SK-N-SH treated with all-trans-retinoic acid at 6 μM for 48 hours (cell line): ENCODE results near the gene CXCR6.

Experiments used
- ATAC-seq: fragments of 200-7000 bp; cut with Tn5 transposase; 3 replicates; pipeline ENCODE4 v1.9.1; 2020; ENCODE audit warnings: mild to moderate bottlenecking, moderate library complexity
- BACH2 ChIP-seq: fragments of 250-450 bp; sonication (Bioruptor Pico); IDR thresholded peaks from 2 replicates; pipeline ENCODE4 v1.9.0; 2021; ENCODE audit warnings: mild to moderate bottlenecking, borderline replicate concordance
- CREB5 ChIP-seq: fragments of 250-450 bp; sonication (Bioruptor Pico); IDR thresholded peaks from 2 replicates; pipeline ENCODE4 v1.5.1; 2020; ENCODE audit warnings: low read depth, mild to moderate bottlenecking, moderate library complexity
- CSDC2 ChIP-seq: fragments of 250-450 bp; sonication (Bioruptor Pico); IDR thresholded peaks from 2 replicates; pipeline ENCODE4 v1.5.0; 2020; ENCODE audit warnings: mild to moderate bottlenecking, moderate library complexity
- ESRRG ChIP-seq: fragments of 250-450 bp; sonication (Bioruptor Pico); IDR thresholded peaks from 2 replicates; pipeline ENCODE4 v1.6.1; 2021; ENCODE audit warnings: mild to moderate bottlenecking
- ISL1 ChIP-seq: fragments of 250-450 bp; sonication (Bioruptor Pico); IDR thresholded peaks from 2 replicates; pipeline ENCODE4 v2.1.2; 2022; ENCODE audit warnings: mild to moderate bottlenecking, moderate library complexity
- OSR1 ChIP-seq: fragments of 250-450 bp; sonication (Bioruptor Pico); IDR thresholded peaks from 2 replicates; pipeline ENCODE4 v1.8.0; 2022; ENCODE audit warnings: moderate library complexity, mild to moderate bottlenecking, inconsistent platforms
- PATZ1 ChIP-seq: fragments of 250-450 bp; sonication (Bioruptor Pico); IDR thresholded peaks from 2 replicates; pipeline ENCODE4 v1.8.0; 2020; ENCODE audit warnings: mild to moderate bottlenecking, moderate library complexity, borderline replicate concordance
- PPARA ChIP-seq: fragments of 250-450 bp; sonication (Bioruptor Pico); IDR thresholded peaks from 2 replicates; pipeline ENCODE4 v1.5.0; 2020; ENCODE audit warnings: mild to moderate bottlenecking, borderline replicate concordance
- RARB ChIP-seq: fragments of 250-450 bp; sonication (Bioruptor Pico); IDR thresholded peaks from 2 replicates; pipeline ENCODE4 v1.8.0; 2021; ENCODE audit warnings: mild to moderate bottlenecking, moderate library complexity
- SNAI2 ChIP-seq: fragments of 250-450 bp; sonication (Bioruptor Pico); IDR thresholded peaks from 2 replicates; pipeline ENCODE4 v1.5.0; 2020; ENCODE audit warnings: mild to moderate bottlenecking, moderate library complexity
- TCF4 ChIP-seq: fragments of 250-450 bp; sonication (Bioruptor Pico); IDR thresholded peaks from 2 replicates; pipeline ENCODE4 v1.8.0; 2021; ENCODE audit warnings: mild to moderate bottlenecking, moderate library complexity, borderline replicate concordance
- TOX ChIP-seq: fragments of 250-450 bp; sonication (Bioruptor Pico); IDR thresholded peaks from 2 replicates; pipeline ENCODE4 v1.8.0; 2021; ENCODE audit warnings: mild to moderate bottlenecking, moderate library complexity, borderline replicate concordance
- ZC3H10 ChIP-seq: fragments of 250-450 bp; sonication (Bioruptor Pico); IDR thresholded peaks from 2 replicates; pipeline ENCODE4 v1.5.1; 2021; ENCODE audit warnings: mild to moderate bottlenecking, moderate library complexity
- ZFP3 ChIP-seq: fragments of 250-450 bp; sonication (Bioruptor Pico); IDR thresholded peaks from 2 replicates; pipeline ENCODE4 v1.5.0; 2020; ENCODE audit warnings: mild to moderate bottlenecking, moderate library complexity
- ZNF565 ChIP-seq: fragments of 450-650 bp; formaldehyde crosslinking; conservative IDR thresholded peaks from 2 replicates; pipeline ENCODE4 v1.5.0; 2020; ENCODE audit warnings: low read depth, mild to moderate bottlenecking, moderate library complexity
- TF ChIP-seq, protein P1 (sequence below): fragments of 250-450 bp; sonication (Bioruptor Pico); IDR thresholded peaks from 2 replicates; pipeline ENCODE4 v1.5.1; 2021; ENCODE audit warnings: mild to moderate bottlenecking, moderate library complexity
- TF ChIP-seq, protein P2 (sequence below): fragments of 250-450 bp; sonication (Bioruptor Pico); IDR thresholded peaks from 2 replicates; pipeline ENCODE4 v1.8.0; 2021; ENCODE audit warnings: low read depth, mild to moderate bottlenecking, moderate library complexity, borderline replicate concordance
- TF ChIP-seq, protein P3 (sequence below): fragments of 250-450 bp; sonication (Bioruptor Pico); IDR thresholded peaks from 2 replicates; pipeline ENCODE4 v1.5.0; 2020; ENCODE audit warnings: mild to moderate bottlenecking, moderate library complexity

Gene CXCR6

DNA sequence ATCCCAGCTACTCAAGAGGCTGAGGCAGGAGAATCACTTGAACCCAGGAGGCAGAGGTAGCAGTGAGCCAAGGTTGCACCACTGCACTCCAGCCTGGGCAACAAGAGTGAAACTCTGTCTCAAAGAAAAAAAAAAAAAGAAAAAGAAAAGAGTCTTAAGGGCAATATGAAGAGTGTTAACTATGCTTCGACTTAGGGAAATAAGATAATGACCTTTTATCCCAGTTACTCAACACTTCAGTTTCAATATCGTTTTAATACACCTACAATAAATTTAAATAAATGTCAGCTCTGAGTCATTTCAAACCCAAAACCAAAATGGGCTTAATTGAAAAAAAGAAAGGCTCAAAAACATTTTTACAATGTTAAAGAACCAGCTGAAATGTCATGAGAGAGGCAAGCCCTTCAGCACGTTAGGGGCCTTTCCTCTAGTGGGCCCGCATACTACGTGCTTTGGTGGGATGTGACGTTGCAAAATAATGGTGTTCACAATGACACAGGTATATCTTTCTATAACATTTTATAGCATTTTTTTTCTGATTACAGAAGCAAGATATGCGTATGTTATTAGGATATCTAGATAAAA lies 37.1 kb downstream of the CXCR6 start:
- ATAC-seq = no peak

GRCh38 chr3:45980819-45981218 lies 37.6 kb downstream of the CXCR6 start:
- no peak for ATAC-seq
- no peak for TF ChIP-seq BACH2
- no peak for TF ChIP-seq ZNF565 (CRISPR knock-in tag)
- no peak for TF ChIP-seq PPARA (CRISPR knock-in tag)
- TF ChIP-seq, protein P1, sequence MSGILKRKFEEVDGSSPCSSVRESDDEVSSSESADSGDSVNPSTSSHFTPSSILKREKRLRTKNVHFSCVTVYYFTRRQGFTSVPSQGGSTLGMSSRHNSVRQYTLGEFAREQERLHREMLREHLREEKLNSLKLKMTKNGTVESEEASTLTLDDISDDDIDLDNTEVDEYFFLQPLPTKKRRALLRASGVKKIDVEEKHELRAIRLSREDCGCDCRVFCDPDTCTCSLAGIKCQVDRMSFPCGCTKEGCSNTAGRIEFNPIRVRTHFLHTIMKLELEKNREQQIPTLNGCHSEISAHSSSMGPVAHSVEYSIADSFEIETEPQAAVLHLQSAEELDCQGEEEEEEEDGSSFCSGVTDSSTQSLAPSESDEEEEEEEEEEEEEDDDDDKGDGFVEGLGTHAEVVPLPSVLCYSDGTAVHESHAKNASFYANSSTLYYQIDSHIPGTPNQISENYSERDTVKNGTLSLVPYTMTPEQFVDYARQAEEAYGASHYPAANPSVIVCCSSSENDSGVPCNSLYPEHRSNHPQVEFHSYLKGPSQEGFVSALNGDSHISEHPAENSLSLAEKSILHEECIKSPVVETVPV (CRISPR knock-in tag) = no peak
- no peak for TF ChIP-seq ESRRG
- TF ChIP-seq ISL1 (CRISPR knock-in tag) = no peak
- no peak for TF ChIP-seq SNAI2 (CRISPR knock-in tag)
- no peak for TF ChIP-seq CSDC2
- TF ChIP-seq, protein P2, sequence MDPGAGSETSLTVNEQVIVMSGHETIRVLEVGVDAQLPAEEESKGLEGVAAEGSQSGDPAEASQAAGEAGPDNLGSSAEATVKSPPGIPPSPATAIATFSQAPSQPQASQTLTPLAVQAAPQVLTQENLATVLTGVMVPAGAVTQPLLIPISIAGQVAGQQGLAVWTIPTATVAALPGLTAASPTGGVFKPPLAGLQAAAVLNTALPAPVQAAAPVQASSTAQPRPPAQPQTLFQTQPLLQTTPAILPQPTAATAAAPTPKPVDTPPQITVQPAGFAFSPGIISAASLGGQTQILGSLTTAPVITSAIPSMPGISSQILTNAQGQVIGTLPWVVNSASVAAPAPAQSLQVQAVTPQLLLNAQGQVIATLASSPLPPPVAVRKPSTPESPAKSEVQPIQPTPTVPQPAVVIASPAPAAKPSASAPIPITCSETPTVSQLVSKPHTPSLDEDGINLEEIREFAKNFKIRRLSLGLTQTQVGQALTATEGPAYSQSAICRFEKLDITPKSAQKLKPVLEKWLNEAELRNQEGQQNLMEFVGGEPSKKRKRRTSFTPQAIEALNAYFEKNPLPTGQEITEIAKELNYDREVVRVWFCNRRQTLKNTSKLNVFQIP (CRISPR knock-in tag) = no peak
- TF ChIP-seq ZFP3 (CRISPR knock-in tag) = no peak
- TF ChIP-seq CREB5 (CRISPR knock-in tag) = no peak
- no peak for TF ChIP-seq RARB (CRISPR knock-in tag)

More for the DNA sequence above, 37.1 kb downstream of the CXCR6 start:
- TF ChIP-seq SNAI2 (CRISPR knock-in tag) (no peak), OSR1 (CRISPR knock-in tag) (no peak), RARB (CRISPR knock-in tag) (no peak), PPARA (CRISPR knock-in tag) (no peak), TCF4 (CRISPR knock-in tag) (no peak), CREB5 (CRISPR knock-in tag) (no peak), ISL1 (CRISPR knock-in tag) (no peak), TOX (CRISPR knock-in tag) (no peak), CSDC2 (no peak), ZFP3 (CRISPR knock-in tag) (no peak), BACH2 (no peak), PATZ1 (CRISPR knock-in tag) (no peak), ZC3H10 (CRISPR knock-in tag) (no peak)
- TF ChIP-seq, protein P3, sequence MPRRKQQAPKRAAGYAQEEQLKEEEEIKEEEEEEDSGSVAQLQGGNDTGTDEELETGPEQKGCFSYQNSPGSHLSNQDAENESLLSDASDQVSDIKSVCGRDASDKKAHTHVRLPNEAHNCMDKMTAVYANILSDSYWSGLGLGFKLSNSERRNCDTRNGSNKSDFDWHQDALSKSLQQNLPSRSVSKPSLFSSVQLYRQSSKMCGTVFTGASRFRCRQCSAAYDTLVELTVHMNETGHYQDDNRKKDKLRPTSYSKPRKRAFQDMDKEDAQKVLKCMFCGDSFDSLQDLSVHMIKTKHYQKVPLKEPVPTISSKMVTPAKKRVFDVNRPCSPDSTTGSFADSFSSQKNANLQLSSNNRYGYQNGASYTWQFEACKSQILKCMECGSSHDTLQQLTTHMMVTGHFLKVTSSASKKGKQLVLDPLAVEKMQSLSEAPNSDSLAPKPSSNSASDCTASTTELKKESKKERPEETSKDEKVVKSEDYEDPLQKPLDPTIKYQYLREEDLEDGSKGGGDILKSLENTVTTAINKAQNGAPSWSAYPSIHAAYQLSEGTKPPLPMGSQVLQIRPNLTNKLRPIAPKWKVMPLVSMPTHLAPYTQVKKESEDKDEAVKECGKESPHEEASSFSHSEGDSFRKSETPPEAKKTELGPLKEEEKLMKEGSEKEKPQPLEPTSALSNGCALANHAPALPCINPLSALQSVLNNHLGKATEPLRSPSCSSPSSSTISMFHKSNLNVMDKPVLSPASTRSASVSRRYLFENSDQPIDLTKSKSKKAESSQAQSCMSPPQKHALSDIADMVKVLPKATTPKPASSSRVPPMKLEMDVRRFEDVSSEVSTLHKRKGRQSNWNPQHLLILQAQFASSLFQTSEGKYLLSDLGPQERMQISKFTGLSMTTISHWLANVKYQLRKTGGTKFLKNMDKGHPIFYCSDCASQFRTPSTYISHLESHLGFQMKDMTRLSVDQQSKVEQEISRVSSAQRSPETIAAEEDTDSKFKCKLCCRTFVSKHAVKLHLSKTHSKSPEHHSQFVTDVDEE (CRISPR knock-in tag) = no peak
- TF ChIP-seq, protein P2 (CRISPR knock-in tag) = no peak
- TF ChIP-seq, protein P1 (CRISPR knock-in tag) = no peak
